ENCODE data around the gene SGMS1.
A peak's percentile ranks its signal among the peaks of the same experiment; 100 is the strongest.
"Not testable (repeated sequence)": the region's sequence is repeated elsewhere in the genome, so short reads cannot be mapped to it uniquely, and the experiment has no call there.

The SGMS1 gene

GRCh38 chr10:50623663-50624412 lies at the start of gene SGMS1:
TSS of gene SGMS1 (minus strand) at chr10:50623956. CDS start at chr10:50344114, 279,842 bp downstream.
- DNase-seq: peak; percentile 78

- DNase-seq: not testable (repeated sequence)
Observed at GRCh38 chr10:50672152-50672551, 48.4 kb upstream of the SGMS1 start.

- DNase-seq: not testable (repeated sequence)
Observed at GRCh38 chr10:50671645-50672044, 47.9 kb upstream of the SGMS1 start.

DNA sequence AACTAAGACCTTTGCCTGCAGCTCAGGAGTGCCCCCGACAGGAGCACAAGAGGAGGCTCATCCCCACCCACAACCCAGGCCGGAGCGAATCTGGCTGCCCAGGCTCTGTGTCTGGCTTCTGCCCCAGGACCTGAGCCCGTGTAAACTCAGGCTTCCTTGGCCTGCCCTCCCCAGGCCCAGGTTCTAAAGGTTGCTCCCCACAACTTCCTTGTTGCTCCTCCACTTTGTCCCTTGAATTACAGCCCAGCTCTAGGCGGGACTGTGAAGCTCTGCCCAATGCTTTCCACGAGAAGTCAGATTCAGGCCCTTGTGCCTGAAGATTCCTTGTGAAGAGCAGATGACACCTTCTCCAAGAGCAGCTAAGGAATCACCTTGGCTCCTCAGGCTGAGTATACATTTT lies 46.2 kb upstream of the SGMS1 start:
- DNase-seq: not testable (repeated sequence)

DNA sequence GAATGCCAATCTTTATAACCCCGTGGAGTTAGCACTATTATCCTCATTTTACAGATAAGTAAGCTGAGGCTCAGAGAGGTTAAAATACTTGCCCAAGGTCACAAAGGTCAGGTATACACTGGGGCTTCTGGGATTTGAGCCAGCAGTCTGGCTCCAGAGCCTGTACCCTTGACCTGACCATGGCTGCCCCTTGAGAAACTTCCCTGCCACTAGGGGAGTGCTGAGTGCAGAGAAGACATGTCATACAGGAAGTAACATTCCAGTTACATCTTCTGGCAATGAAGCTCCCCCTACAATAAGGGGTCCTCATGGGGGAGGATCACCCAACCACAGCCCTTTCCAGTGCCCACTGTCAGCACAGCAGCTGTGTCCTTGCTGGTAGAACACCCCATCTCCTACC lies 43.6 kb upstream of the SGMS1 start:
- not testable (repeated sequence) for DNase-seq

- not testable (repeated sequence) for DNase-seq
Observed at GRCh38 chr10:50662420-50662819, 38.7 kb upstream of the SGMS1 start.

- not testable (repeated sequence) for DNase-seq
Observed at GRCh38 chr10:50661563-50661962, 37.8 kb upstream of the SGMS1 start.

DNA sequence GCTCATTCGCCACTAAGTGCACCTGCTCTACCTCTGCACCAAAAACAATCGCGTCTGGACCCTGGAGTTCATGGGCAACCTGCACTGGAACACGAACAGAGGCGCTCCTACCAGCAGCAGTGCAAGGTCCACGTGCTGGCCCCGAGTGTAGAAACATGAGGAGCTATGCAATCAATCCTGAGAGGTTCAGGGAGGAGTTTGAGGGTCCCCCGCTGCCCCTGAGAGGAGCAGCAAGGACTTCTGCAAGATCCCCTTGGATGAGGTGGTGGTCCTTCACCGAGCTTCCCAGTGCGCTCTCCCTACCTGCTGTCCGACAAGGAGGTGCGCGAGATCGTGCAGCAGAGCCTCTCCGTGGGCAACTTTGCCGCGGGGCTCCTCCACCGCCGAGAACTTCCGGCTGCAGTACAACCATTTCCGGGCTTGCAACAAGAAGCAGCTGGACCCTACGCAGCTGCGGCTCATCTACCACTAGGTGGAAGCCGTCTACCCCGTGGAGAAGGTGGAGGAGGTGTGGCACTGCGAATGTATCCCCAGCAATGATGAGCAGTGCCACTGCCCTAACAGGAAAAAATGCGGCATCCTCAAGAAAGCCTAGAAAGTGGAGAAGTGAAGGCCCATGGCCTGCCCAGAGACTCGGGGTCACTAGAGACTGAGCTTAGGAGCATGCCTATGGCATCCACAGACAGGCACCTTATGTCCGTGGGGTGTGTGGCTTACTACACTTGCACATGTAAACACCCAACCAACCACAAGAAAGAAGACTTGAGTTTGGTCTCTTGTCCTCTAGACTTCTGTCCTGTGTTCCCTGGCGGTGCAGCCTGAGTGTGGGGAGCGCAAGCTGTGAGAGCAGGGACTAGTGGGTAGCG lies 36.3 kb upstream of the SGMS1 start:
- DNase-seq: not testable (repeated sequence)

DNA sequence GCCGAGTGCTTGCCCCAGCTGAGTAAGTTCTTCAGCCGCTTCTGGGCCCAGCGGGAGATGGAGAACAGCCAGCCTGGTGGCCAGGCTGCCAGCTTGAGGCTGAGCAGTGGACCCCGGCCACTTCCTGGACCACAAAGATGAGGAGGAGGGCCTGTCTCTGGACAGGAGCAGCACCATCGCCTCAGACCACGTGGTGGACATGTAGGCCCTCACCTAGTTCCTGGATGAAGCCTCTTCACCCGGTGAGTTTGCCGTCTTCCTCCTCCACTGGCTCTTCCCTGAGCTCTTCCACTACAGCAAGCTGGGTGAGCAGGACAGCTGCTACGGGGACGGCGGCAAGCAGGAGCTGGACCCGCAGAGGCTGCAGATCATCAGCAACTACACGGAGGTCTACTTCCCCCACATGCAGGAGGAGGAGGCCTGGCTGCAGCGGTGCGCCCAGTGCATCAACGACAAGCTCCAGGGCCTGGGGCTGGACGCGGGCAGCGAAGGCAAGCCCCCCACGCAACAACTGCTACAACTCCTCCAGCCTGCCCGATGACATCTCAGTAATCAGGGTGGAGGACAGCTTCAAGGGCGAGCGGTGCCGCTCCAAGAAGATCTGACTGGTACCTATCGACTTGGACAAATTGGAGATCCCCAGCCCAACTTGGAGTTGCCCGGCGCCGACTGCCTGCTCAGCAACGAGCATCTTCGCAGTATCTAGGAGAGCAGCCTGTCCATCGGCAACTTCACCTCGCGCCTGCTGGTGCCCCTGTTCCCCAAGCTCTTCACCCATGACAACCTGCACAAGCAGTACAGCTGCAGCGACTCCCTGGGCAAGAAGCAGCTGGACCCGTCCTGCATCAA lies 35.5 kb upstream of the SGMS1 start:
- DNase-seq: not testable (repeated sequence)

DNA sequence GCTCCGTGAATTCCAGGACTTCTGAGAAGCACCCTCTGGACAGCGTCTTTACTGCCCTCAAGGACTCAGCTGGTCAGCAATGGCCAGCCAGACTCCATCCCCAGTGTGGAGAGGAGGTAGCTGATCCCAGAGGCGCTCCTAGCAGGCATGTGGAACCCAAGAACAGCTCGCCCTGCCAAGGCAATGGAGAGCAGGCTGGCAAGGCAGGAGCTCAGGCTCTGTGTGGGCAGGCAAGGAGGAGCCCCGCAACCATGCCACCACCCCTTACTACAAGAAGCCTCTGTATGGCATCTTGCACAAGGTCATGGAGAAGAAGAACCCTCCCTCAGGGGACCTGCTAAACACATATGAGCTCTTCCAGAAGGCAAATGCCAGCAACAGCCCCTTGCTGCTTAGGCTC lies 34.4 kb upstream of the SGMS1 start:
- no peak for DNase-seq

GRCh38 chr10:50653758-50654157 lies 30.0 kb upstream of the SGMS1 start:
- DNase-seq: no peak

- DNase-seq: no peak
Observed at GRCh38 chr10:50653142-50653541, 29.4 kb upstream of the SGMS1 start.

- no peak for DNase-seq
Observed at GRCh38 chr10:50651808-50652207, 28.1 kb upstream of the SGMS1 start.

DNA sequence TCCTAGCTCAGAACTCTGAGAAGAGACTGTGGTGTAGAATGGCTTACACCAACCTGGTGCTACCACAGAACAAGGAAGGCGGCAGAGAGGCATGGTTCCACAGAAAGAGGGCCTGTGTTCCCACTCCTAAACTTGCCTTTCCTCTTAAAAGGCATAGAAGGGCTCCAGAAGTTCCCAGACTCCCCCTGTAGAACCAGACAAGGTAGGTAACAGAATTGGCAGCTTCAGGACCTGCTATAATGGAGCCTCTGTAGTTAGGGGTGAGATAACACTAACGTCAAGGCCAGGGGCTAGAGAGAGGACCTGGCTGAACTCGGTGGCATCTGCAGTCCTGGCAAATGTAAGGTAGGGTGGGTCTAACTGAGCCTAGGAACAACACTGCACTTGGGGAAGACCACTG lies 26.7 kb upstream of the SGMS1 start:
- no peak for DNase-seq

DNA sequence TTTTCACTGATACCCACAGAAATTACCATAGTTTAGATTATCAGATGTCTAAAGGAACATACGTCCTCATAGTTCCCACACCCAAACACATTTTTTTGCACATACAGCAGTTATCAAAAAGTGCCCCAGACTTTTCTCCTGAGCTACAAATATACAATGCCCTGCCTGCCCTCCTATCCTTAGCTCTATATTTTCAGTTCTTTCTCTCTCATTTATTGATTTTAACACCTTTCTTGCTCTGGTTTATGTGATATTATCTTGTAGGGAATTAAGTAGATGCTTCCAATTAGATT lies 25.1 kb upstream of the SGMS1 start:
- DNase-seq: no peak

GRCh38 chr10:50648089-50648934 lies 24.6 kb upstream of the SGMS1 start:
- DNase-seq: no peak

DNA sequence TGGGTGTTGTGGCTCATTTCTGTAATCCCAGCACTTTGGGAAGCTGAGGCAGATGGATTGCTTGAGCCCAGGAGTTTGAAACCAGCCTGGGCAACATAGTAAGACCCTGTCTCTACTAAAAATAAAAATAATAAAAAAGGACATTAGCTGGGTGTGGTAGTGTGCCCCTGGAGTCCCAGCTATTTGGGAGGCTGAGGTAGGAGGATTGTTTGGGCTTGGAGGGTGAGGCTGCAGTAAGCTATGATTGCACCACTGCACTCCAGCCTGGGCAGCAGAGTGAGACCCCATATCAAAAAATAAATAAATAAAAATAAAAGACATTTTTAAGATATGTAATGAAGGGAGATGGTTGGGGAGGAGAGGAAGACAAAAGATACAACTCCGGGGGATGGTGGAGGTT lies 23.6 kb upstream of the SGMS1 start:
- DNase-seq: not testable (repeated sequence)

DNA sequence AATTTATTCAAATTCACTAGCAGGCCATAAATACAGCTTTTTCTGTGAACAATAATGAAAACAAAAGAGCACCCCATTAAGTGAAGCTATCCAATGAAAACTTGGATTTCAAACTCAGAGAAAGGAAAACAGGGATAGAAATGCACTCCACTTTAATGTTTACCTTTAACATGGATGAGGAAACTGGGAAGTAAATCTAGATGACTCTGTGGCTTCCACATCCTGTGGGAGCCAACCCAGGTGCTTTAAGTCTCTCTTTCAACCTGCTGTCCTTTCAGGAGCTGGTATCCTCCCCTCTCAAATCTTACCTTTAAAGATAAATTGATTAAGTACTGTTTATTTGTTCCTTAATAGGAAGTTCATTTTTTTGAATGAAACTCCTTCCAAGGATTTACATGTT lies 21.5 kb upstream of the SGMS1 start:
- DNase-seq: no peak

DNA sequence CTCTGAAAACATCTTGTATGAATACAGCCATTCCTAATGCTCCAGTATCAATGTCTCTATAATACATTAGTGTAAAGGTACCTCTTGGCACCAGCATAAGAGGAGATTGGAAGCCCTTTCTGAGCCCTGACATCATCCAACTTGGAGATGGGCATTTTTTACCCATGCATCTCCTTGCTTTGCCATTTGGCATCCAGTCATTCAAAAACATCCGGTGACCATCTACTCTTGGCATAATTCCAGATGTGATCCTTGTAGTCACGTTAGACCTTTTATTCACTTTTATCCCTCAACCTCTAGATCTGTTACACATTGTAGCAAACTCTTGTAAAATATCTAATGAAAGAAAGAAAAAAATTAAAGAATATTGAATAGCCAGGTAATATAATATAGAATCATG lies 17.9 kb upstream of the SGMS1 start:
- no peak for DNase-seq

DNA sequence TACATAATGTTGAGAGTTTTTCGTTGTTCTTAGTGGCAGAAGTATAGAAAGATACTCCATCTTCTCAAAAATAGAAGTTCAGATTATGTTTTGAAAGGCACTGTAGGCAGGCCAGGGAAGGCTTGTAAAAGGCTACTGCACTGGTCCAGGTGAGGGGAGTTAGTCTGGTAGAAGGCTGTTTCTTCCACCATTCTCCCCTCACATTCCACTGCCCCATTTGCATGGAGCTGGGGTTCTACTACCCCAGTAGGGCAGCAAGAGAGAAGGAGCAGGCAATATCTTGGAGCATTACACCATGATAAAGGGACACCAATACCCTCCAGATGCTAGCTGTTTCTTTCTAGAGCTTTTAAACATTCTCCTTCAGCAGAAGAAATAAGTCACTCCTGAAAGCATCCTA lies 16.5 kb upstream of the SGMS1 start:
- no peak for DNase-seq

DNA sequence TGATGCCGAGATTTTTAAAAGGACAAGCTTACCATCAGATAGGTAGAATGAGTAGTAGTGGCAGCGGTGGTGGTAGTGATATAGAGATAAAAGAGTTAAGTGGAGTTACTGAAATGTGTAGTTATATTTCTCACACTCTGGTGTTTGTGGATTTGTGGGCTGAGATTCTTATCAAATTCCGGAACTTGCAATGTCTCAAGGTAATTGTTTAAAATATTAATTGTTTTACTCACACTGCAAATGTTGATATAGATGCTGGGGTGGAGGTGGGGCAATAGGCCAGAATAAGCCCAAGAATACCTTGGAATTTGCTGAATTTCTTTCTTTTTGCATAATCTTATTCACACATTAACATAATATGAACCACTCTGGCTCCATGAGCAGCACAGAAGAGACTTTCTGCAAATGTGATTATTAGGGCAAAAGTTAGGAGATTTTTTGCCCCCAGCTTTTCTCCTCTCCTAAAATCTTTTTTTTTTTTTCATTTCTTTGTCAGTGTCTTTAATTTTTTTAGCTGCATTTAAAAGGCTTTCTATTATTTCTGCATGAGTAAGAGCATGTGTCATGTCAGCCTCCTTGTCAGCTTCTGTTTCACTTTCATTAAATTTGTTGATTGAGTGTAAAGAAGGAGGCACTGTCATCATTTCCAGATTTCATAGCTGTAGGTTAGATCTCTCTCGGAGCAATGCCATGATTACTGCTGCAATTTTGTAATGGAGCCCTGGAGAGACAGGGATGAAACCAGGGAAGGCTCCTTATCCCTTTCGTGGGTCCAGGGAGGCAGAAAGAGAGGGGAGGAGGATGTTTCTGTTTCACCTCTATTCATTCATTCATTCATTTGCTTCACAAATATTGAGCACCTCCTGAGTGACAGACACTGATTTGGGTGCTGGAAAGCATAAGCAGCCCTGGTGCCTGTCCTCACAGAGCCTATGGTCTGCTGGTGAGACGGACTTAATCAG lies 13.1 kb upstream of the SGMS1 start:
- DNase-seq: no peak
